A204.1 (cell line): Measurements from ENCODE around the gene PHC3.

Experiments
- FAIRE-seq: peaks from 2 replicates; lab custom pipeline; 2012; peaks lifted over from hg19 to GRCh38; lab: Jason Lieb, UNC

The PHC3 gene

DNA sequence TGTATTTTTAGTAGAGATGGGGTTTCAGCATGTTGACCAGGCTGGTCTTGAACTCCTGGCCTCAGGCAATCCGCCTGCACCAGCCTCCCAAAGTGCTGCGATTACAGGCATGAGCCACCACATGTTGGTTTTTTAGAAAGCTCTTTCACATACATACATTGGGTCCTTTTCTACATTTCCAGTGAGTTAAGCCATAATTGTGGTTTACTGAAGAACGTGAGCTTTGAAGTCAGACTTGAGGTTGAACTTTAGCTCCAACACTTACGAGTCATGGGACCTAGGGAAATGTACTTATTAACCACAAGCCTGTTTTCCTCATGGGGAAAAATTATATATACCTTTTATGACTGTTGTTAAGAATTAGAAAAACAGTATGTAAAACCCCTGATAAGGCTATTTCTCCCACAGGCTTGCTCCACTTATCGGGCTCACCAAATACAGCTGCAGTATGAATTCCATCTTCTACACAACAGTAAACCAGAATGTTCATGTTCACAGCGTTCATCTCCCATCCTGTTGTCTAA is 104.8 kb downstream of the PHC3 start:
- no peak for FAIRE-seq

DNA sequence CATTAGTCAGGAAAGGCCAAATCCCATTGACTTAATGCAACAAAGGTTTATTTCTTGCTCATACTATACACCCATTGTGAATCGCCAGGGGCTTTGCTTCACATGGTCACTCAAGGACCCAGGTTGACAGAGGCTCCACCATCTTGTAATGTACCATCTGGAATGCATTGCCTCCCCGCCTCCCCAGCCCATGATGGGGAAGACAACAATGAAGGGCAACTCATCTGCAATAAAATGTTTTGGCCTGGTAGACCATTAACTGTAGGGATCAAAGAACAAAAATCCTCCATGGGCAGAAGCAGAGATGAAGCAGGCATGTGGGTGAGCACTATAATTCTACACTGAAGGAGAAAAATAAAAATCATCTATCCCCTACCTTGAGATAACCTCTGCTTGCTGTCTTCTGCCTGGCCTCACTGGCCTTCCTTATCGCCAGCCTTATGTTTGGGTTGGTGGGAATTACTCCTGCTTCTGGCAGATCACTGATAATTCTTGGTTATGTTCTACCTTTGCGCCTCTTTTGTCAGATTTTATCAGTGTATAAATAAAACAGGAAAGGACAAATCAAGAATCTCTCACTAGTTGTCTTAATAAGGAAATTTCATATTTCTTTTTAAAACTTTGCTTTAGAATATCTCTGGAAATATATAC is 106.0 kb downstream of the PHC3 start:
- FAIRE-seq = no peak

DNA sequence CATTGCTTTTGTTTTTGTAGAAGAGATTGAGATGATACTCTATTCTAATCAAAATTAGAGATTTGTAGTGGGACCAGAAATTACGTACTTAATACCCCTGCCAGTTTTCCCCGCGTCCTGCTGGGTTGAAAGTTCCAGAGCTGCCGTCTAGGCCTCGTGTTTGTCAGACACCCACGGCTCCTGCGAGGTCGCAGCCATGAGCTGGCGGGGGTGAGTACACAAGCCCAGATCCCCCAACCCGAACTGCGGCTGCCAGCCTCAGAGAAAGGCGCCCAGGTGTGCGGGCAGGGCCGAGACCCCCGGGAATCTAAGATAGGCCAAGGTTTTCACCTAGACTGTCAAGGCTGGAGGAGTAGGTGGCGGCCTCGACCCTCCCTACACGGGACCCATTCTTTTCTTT is 117.4 kb downstream of the PHC3 start:
- no peak for FAIRE-seq

DNA sequence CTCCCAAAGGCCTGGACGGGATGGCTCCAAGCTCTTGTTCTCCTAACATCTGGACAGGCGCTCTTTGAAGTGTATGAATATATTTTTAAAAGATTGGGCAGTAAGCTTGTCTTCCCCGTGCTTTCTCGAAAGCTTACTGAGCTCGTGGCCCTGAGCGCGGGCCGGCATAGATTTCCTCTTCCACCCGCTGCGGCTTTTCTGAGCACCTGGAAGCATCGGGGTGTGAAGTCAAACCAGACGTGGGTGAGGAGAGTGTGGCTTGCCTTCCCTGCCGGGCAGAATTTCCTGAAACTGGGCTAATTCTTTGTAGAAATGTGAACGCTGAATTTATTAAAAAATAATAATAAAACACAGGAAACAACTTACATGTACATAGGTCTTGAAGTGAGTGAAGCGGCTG is 117.8 kb downstream of the PHC3 start:
- no peak for FAIRE-seq

DNA sequence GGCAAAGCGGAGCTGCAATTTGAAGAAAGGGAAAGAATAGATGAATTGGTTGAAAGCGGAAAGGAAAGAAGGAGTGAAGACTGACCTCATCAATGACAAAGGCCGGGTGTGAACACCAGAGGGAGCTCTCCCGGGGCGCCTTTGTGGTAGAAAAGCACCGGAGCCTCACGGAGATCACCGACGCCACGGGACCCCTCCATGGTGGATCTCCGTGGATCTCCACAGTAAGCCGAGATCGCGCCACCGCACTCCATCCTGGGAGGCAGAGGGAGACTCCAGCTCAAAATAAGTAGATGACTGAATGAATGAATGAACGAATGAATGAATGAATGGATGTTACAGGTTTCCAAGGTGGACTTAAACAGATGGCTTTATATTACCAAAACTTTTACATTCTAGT is 118.8 kb downstream of the PHC3 start:
- FAIRE-seq = no peak

DNA sequence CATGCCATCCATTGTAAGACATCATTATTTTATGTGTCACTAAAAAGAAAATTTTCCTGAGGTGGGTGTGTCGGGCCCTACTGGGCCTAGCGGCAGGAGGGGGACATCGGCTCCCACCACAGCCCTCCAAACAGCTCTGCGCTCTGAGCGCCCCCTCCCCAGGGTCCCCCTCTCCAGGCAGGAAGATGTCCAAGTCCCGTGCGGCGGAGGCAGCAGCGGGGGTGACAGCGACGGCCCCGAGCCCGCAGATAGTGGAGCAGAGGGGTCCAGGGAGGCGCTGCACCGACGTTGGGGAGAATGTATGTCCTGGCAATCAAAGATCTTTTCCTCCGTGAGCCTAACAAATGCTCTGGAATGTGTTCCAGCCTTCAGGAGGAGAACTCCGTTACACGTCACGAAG is 119.5 kb downstream of the PHC3 start:
- FAIRE-seq = no peak

DNA sequence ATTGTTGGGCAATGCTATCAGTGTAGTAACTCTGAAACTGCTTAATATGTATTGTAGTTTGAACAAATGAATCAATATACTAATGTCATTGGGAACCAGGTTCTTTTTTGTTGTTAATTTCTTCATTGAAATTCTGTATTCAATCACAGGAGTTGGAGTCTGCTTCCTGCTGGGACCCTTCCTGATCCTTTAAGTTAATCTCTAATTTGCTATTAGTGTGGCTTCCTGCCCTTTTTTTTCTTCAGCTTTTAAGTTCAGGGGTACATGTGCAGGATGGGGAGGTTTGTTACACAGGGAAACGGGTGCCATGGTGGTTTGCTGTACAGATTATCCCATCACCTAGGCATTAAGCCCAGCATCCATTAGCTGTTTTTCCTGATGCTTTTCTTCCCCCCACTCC is 122.1 kb downstream of the PHC3 start:
- FAIRE-seq = no peak

DNA sequence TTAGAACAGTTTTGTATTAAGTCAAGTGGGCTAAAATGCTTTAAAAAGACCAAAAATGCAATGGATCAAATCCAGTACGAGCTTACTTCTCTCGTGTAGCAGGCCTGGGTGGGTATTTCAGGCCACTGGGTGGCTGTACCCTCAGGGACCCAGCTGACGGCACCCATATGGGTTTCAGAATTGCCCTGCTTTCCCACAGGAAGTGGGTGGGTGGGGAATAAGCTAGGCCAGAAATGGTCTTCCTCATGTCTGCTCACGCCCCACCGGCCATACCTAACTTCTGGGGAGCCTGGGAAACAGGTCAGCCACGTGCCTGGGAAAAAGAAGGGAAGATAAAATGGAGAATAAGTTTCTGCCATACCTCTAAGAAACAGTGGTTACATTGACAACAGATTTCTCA is 123.4 kb downstream of the PHC3 start:
- no peak for FAIRE-seq

DNA sequence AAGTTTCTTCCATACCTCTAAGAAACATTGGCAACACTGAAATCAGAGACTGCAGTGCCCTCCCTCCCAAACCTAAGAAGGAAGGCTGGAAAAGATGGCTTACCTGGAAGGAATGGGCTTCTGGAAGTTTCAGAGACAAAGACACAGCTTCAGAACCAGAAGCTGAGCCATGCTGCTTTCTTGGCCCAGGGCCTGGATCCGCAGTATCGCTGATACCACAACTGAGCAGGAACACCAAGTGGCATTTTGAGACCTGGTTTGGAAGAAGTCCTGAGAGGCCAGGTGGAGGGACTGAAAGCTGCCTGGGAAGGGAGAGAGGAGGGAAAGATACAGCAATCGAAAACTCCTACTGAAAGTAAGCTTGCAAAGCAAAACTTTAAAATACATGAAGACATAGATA is 124.0 kb downstream of the PHC3 start:
- no peak for FAIRE-seq

DNA sequence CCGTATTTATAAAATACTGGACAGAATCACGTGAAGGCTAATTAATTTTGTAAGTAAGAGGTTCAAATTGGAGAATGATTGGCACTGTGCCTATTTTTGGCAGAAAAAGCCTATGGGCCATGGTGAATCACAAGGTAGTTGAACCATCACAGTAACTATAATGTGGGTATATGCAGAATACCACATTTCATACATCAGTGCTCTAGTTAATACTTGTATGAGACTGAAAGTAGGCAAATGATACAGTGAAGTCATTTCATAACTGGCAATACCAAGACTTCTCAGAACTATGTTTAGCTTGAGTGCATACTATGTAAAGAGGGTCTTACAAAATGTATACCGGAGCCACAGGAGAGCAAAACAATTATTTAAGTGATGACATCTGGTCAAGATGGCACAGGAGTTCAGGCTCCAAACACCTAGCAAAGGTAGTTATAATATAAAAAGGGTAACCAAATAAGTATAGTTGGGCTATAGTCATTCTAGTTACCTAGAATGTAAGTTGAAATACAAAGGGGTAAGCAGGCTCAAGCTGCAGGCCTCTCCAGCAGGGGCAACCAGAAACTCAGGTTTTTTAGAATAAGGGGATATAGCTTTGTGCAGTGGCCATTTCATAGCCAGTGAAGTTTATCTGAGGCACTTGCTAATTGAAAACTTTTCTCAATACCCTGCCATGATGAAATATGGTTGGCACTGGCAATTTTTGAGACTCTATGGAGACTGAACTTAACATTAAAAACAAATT is 124.7 kb downstream of the PHC3 start:
- no peak for FAIRE-seq

DNA sequence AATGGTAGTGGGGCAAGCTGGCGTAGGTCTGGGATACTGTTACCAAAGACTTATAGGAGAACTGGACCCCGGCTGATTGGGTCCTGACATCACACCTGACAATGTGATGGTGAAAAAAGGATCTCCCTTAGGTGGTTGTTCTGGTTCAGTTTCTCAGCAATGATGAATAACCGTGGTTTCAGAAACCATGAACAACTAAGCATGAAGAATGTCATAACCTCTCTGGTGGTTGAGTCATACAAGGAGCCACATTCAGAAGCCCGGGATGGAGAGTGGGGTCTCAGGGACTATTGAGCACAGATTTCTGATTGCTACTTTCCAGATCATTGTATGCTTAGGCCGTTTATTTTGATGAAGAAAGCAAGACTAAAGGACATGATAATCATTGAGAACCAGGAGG is 126.3 kb downstream of the PHC3 start:
- FAIRE-seq = no peak

DNA sequence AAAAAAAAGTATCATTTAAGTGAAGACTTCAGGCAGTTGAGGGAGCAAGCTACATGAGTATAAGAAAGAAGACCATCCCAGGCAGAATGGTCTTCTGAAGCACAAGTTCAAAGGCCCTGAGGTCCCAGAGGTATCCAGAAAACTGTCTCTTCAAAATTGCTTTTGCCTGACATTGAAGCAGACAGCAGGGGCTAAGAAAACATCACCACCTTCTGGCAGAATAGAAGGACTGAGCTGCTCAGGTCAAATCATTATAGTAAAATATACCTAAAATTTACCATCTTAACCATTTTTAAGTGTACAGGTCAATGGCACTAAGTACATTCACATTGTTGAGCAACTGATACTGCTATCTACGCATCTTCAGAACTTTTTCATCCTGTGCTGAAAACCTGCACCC is 127.3 kb downstream of the PHC3 start:
- FAIRE-seq = no peak

DNA sequence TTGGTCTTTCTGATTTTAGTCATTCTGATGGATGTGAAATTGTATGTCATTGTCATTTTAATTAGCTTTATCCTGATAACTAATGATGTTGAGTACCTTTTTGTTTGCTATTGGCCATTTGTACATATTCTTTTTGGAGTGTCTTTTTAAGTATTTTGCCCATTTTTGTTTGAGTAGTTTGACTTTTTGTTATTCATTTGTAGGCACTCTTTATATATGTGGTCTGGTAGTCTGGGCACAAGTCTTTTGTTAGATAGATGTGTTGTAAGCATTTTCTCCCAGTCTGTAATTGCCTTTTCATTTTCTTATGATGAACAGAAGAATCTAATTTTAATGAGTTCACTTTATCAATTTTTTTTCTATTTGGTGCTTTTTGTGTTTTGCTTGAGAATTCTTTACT is 129.1 kb downstream of the PHC3 start:
- no peak for FAIRE-seq

DNA sequence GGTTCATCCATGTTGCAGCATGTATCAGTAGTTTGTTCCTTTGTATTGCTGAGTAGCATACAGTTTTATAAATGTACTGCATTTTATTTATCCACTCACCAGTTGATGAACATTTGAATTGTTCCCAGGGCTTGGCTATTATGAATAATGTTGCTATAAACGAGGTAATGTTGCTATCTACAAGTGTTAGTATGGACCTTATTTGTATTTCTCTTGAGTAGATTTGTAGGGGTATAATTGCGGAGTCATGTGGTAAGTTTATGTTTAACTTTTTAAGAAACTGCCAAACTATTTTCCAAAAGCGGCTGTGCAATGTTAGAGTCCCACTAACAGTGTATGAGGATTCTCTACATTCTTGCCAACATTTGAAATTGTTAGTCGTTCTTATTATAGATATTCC is 130.8 kb downstream of the PHC3 start:
- no peak for FAIRE-seq

DNA sequence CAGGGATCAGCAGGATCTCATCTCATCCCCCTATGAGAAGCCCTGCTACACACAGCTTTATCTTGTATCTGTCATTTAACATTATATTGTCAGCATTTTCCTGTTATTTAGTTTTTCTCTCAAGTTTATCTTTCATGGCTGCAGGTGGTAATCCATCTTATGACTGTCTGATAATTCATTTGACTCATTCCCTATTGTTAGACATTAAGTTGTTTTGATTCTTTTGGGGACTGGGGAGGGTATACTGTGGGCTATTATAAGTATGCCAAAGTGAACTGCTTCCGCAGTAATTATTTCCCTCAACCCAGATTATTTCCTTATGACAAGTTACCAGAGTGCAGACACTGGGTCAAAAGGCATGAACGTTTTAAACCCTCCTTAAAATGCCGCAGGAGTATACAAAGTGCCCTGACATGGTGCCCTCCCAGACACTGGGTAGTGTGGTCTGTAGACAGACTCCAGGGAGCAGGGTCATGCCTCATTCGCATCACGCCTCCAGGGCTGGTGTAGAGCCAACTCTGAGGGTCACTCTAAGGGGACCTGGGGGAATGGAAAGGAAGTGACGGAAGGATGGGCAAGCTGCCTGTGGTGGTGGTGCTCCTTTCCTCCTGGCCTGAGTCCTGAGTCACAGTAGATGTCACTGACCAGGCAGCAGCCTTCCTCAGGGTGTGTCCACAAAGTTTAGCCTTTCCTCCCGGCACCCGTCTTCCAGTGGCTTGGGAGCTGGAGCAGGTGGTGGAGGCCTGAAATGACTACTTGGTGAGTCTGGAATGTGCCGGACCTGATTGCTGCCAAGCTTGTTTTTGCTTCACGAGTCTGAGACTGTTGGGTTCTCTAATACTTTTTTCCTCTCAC is 132.2 kb downstream of the PHC3 start:
- no peak for FAIRE-seq

DNA sequence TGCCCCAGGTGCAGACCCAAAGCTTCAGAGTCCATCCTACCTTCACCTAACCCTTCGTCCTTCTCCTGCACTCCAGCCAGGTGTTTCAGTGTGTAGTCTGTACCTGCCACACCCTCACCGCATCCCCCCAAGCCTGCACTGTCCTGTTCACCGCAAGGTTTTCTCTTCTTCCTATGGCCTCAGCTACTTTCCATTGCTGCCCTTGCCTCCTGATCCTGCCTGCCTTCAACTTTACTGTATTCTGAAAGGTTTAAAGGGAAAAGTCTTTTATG is 134.5 kb downstream of the PHC3 start:
- no peak for FAIRE-seq

DNA sequence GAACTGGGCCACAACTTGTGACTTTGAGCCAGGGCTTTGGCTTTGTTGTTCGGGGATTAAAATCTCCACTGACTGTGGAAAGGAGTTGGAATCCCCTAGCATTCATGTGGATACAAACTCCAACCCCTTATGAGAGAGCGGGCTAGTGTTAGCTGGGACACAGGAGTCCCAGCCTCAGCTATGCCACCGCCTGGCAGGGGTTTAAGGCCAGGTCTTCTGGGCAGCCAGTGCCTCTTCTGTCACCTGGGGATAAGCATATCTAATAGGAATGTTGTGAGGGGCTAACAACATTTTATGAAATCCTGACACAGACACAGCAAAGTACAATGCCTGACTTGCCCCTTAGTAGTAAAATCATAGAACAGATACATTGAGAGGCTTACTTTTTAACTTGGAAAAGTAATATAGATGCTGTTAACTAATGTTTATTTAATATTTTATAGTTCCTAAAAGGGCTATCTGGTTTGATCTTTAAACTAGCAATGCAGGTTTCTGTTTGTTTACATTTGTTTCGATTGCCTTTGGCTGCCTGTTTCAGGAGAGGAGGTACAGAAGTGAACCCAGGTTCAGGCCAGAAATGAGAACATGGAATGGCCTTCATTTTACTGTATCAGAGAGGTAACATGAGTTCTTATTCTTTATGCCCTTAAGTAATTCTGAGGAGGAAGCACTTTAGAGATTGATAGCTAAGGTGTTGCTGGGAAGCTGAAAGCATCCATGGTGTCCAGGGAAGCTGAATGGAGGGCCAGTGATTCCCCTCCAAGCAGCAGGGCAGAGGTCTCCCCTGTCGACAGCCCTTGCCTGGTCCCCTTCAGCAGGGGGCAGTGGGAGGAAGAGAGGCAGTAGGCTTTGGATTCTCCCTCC is 135.0 kb downstream of the PHC3 start:
- no peak for FAIRE-seq

DNA sequence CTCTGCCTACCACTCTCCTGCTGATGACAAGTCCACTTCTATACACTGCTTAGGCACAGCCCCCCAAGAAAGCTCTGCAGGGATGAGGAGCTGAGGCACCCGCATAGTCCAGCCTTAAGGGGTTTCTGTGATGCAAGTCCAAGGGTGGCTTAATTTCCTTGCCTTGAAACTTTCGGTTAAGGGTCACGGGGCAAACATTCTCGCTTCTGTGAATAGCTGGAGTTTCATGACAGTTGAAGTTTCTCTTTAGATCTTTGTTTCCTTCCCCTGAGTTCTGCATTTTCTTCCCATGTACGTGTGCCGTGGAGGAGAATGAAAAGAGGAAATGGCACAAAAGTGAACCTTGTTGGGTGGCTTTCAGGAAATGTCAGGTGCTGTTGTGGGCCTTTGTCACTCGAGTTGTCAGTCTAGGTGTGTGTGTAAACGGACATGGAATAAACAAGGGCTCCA is 136.7 kb downstream of the PHC3 start:
- no peak for FAIRE-seq

DNA sequence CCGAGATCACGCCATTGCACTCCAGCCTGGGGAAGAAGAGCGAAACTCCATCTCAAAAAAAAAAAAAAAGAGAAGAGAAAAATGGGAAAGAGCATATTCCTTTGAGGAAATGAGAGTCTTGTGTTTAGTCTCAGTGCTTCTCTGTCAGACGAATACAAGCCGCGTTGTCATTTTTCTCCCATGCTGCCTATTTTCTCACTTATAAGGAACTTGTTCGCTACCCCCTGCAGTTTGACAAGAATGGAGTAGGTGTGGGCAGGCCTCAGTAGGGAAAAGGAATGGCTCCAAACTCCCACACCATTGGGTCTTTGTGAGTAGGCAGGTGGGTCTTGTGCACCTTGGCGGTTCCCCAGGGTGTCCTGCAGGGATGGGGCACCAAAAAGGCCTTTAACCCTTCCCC is 137.3 kb downstream of the PHC3 start:
- no peak for FAIRE-seq

DNA sequence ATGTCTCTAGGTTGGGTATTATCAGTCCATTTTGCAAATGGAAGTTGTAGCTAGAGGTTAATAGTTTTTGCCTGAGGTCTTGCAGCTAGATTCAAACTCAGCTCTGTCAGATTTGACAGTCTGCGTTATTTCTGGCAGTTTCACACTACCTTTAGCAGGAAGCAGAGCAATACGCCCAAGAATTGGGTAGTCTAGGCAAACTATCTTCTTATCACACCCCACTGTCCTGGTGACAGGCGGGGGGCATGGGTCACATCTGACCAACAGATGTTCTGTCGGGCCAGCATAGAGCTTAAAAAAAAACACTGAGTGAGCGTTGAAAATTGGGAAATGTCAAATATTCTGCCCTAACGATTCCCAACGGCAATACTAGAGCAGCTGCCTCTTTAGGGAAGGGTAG is 138.0 kb downstream of the PHC3 start:
- FAIRE-seq = no peak

DNA sequence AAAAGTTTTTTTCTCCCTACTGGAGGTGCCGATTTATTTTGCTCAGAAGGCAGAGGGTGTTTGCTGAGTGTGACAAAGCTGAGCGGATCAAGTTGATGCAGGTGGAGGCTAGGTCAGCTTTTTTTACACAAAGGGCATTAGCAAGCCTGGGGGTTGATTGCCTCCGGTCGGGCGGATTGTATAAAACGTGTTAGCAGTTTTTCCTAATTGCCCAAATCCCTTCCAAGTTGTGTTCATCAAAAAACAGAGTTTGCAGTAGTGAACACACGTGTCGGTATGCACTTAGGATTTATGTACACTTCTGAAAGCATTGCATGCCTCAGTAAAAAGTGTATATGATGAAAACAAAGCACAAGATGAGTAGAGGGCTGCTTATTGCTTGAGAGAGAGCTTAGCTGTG is 141.1 kb downstream of the PHC3 start:
- no peak for FAIRE-seq

DNA sequence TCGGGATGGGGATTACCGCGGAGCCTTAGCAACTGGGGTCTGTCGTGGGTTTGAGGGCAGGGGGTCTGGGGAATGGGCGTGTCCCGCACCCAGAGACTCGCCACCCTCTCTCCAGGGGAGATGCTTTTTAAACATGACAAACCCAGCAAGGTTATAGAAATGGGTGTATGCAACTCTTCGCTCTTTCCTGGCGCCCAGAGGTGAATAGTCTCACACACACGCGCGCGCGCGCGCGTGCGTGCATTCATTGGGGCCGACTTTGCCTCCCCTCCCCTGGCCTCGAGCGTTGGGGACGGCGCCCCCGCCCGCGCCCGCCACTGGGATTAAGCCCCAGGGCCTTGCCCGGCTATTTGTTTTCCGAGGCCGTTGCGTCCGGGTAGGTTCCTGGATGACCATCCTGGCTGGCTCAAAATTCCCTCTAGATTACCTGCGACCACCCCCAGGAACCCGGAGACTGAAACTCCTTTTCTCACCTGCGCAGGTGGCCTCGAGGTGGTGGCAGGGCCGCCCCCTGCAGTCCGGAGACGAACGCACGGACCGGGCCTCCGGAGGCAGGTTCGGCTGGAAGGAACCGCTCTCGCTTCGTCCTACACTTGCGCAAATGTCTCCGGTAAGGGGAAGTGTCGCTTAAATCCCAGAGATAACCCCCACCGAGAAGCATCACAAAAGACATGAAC is 143.0 kb downstream of the PHC3 start:
- no peak for FAIRE-seq
